GM12878 (cell line): Measurements from ENCODE around the gene CDHR5. TPM values are rescaled to one million over a fixed set of nuclear protein-coding genes. Genes with fewer than 3 reads are reported as not detected.

Experiments used
- CBFB ChIP-seq: IDR thresholded peaks from 2 replicates; pipeline ENCODE4 v1.6.1; 2016; ENCODE audit warnings: antibody characterized with exemption, low read depth
- CHD2 ChIP-seq: IDR thresholded peaks from 2 replicates; pipeline ENCODE4 v1.6.1; 2011; ENCODE audit warnings: low read depth, low read length, improper control_type of control experiment, borderline replicate concordance
- E2F8 ChIP-seq: fragments of 450-650 bp; IDR thresholded peaks from 2 replicates; pipeline ENCODE4 v1.6.1; 2018; ENCODE audit warnings: mild to moderate bottlenecking, low read depth, moderate library complexity; ENCODE audit not compliant: partially characterized antibody
- ELK1 ChIP-seq: IDR thresholded peaks from 2 replicates; pipeline ENCODE4 v1.6.1; 2012; ENCODE audit warnings: low read depth, low read length, improper control_type of control experiment
- HCFC1 ChIP-seq: fragments of 150-350 bp; IDR thresholded peaks from 2 replicates; pipeline ENCODE4 v1.6.1; 2014; ENCODE audit warnings: low read length
- IRF4 ChIP-seq: IDR thresholded peaks from 2 replicates; pipeline ENCODE4 v1.6.1; 2011; ENCODE audit warnings: low read depth, low read length
- MEF2A ChIP-seq: IDR thresholded peaks from 2 replicates; pipeline ENCODE4 v1.6.1; 2011; ENCODE audit warnings: low read depth, mild to moderate bottlenecking, low read length, moderate library complexity; ENCODE audit not compliant: insufficient read depth
- POLR2AphosphoS2 ChIP-seq: IDR thresholded peaks from 2 replicates; pipeline ENCODE4 v1.6.1; 2011; ENCODE audit warnings: low read depth, mild to moderate bottlenecking, low read length, improper control_type of control experiment, moderate library complexity
- RELA ChIP-seq: fragments of 450-650 bp; IDR thresholded peaks from 2 replicates; pipeline ENCODE4 v1.8.0; 2014; ENCODE audit warnings: borderline replicate concordance; ENCODE audit not compliant: partially characterized antibody
- TCF3 ChIP-seq: IDR thresholded peaks from 2 replicates; pipeline ENCODE4 v1.6.1; 2012; ENCODE audit warnings: low read depth, mild to moderate bottlenecking, low read length, borderline replicate concordance; ENCODE audit not compliant: insufficient read depth
- YBX1 ChIP-seq: fragments of 450-650 bp; IDR thresholded peaks from 2 replicates; pipeline ENCODE4 v1.6.1; 2016; ENCODE audit warnings: antibody characterized with exemption
- polyA plus RNA-seq, 11 experiments: library from polyadenylated mRNA; depleted of rRNA in 4 of 11; unstranded in 6 of 11; stranded (reverse) in 5 of 11; fragments of >200 nt; fragmentation: Nextera tagmentation in 4 of 11; fragmentation: Illumina TruSeq in 1 of 11; extraction: Ambion mirVana in 4 of 11; extraction: Trizol in 1 of 11; gene quantifications; 1 replicate in 1 of 11; 2 replicates in 10 of 11; pipeline versions ENCODE4 v1.2.1 to v1.2.3, GENCODE V29; 2011 to 2016; ENCODE audit warnings: inconsistent platforms in 2 of 11, missing spikeins in 2 of 11, low read depth in 1 of 11
- total RNA-seq, 4 experiments: library from RNA; depleted of rRNA in 3 of 4; stranded (reverse); fragments of >200 nt in 3 of 4; fragmentation: Illumina TruSeq in 1 of 4; extraction: Trizol in 1 of 4; gene quantifications; 2 replicates each; pipeline versions ENCODE4 v1.2.1 to v1.2.3, GENCODE V29; 2013 to 2021
- TF ChIP-seq, protein P1 (sequence below): IDR thresholded peaks from 2 replicates; pipeline ENCODE4 v1.6.1; 2012; ENCODE audit warnings: mild to moderate bottlenecking, low read depth, low read length

The CDHR5 gene
- total and polyA plus RNA-seq, 10 of the 15 experiments (the other 5 are each of a cell fraction or from before 2014, with no cell fraction given), result 0.06 TPM; not detected in 9

DNA sequence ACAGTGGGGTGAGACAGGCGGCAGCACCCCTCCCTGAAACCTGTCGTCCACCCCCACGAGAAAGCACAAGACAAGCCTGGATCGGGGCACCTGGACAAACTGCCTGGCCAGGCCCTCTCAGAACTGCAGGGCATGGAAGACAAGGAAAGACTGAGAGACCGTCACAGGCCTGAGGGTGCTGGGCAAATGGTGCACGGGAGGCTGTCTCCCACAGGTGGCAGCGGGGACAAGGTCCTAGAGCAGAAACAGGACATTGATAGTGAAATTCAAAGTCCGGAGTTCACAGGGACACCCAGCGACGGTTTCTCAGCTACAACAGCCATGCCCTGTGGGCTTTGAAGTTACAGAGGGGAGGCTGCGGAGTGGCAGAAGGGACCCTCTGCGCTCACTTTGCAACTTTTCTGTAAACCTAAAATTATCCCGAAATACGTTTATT is 33.0 kb upstream of the CDHR5 start (continued):
- TF ChIP-seq RELA (no peak), CHD2 (no peak), POLR2AphosphoS2 (no peak), TCF3 (no peak), E2F8 (no peak), ELK1 (no peak), CBFB (no peak), MEF2A (no peak), HCFC1 (no peak), YBX1 (no peak), IRF4 (no peak)
- TF ChIP-seq, protein P1, sequence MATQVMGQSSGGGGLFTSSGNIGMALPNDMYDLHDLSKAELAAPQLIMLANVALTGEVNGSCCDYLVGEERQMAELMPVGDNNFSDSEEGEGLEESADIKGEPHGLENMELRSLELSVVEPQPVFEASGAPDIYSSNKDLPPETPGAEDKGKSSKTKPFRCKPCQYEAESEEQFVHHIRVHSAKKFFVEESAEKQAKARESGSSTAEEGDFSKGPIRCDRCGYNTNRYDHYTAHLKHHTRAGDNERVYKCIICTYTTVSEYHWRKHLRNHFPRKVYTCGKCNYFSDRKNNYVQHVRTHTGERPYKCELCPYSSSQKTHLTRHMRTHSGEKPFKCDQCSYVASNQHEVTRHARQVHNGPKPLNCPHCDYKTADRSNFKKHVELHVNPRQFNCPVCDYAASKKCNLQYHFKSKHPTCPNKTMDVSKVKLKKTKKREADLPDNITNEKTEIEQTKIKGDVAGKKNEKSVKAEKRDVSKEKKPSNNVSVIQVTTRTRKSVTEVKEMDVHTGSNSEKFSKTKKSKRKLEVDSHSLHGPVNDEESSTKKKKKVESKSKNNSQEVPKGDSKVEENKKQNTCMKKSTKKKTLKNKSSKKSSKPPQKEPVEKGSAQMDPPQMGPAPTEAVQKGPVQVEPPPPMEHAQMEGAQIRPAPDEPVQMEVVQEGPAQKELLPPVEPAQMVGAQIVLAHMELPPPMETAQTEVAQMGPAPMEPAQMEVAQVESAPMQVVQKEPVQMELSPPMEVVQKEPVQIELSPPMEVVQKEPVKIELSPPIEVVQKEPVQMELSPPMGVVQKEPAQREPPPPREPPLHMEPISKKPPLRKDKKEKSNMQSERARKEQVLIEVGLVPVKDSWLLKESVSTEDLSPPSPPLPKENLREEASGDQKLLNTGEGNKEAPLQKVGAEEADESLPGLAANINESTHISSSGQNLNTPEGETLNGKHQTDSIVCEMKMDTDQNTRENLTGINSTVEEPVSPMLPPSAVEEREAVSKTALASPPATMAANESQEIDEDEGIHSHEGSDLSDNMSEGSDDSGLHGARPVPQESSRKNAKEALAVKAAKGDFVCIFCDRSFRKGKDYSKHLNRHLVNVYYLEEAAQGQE, result no peak
